Measurements from ENCODE around the gene LRP6. TPM values are rescaled to one million over a fixed set of nuclear protein-coding genes. Genes with fewer than 3 reads are reported as not detected.
"Not testable (repeated sequence)": the region's sequence is repeated elsewhere in the genome, so short reads cannot be mapped to it uniquely, and the experiment has no call there.

The LRP6 gene
- polyA plus RNA-seq (ENCODE audit: insufficient read length), result 32.0 TPM

GRCh38 chr12:12266873-12267741 is at the start of gene LRP6:
Gene LRP6 (minus strand): TSS chr12:12267044. CDS start chr12:12266735, 309 bp downstream.
- DNase-seq (ENCODE audit: low read depth), result peak; percentile 75

- DNase-seq (ENCODE audit: low read depth), result no peak
Observed at GRCh38 chr12:12315838-12316237, 49.0 kb upstream of the LRP6 start.

GRCh38 chr12:12310695-12311094 is 43.9 kb upstream of the LRP6 start:
- not testable (repeated sequence) for DNase-seq (ENCODE audit: low read depth)

GRCh38 chr12:12305568-12306300 is 38.9 kb upstream of the LRP6 start:
- no peak for DNase-seq (ENCODE audit: low read depth)

GRCh38 chr12:12302976-12303375 is 36.1 kb upstream of the LRP6 start:
- DNase-seq (ENCODE audit: low read depth), result no peak

GRCh38 chr12:12301122-12301521 is 34.3 kb upstream of the LRP6 start:
- DNase-seq (ENCODE audit: low read depth), result no peak

- no peak for DNase-seq (ENCODE audit: low read depth)
Observed at GRCh38 chr12:12297201-12297830, 30.5 kb upstream of the LRP6 start.

GRCh38 chr12:12294215-12295005 is 27.6 kb upstream of the LRP6 start:
- no peak for DNase-seq (ENCODE audit: low read depth)

- DNase-seq (ENCODE audit: low read depth), result no peak
Observed at GRCh38 chr12:12290206-12290605, 23.4 kb upstream of the LRP6 start.

GRCh38 chr12:12286441-12286840 is 19.6 kb upstream of the LRP6 start:
- DNase-seq (ENCODE audit: low read depth), result no peak

GRCh38 chr12:12282761-12283425 is 16.0 kb upstream of the LRP6 start:
- DNase-seq (ENCODE audit: low read depth), result no peak

GRCh38 chr12:12282202-12282601 is 15.4 kb upstream of the LRP6 start:
- DNase-seq (ENCODE audit: low read depth), result no peak

GRCh38 chr12:12281134-12281533 is 14.3 kb upstream of the LRP6 start:
- DNase-seq (ENCODE audit: low read depth), result no peak

- no peak for DNase-seq (ENCODE audit: low read depth)
Observed at GRCh38 chr12:12278899-12279298, 12.1 kb upstream of the LRP6 start.

- no peak for DNase-seq (ENCODE audit: low read depth)
Observed at GRCh38 chr12:12275874-12276273, 9.0 kb upstream of the LRP6 start.

- no peak for DNase-seq (ENCODE audit: low read depth)
Observed at GRCh38 chr12:12273291-12273957, 6.6 kb upstream of the LRP6 start.

- no peak for DNase-seq (ENCODE audit: low read depth)
Observed at GRCh38 chr12:12272869-12273268, 6.0 kb upstream of the LRP6 start.

GRCh38 chr12:12270226-12270625 is 3.4 kb upstream of the LRP6 start:
- DNase-seq (ENCODE audit: low read depth), result no peak

GRCh38 chr12:12267742-12268200 is 927 bp upstream of the LRP6 start:
- no peak for DNase-seq (ENCODE audit: low read depth)

GRCh38 chr12:12266389-12266872 is 413 bp downstream of the LRP6 start:
- DNase-seq (ENCODE audit: low read depth), result no peak

Data from forelimb muscle (tissue), 1 donor.